HuH-7.5 (cell line): Measurements from ENCODE around the gene GJA8.
"Not testable (repeated sequence)": the region's sequence is repeated elsewhere in the genome, so short reads cannot be mapped to it uniquely, and the experiment has no call there.

Experiments used
- DNase-seq: peaks from one replicate; pipeline ENCODE4 v3.0.0; 2011; ENCODE audit warnings: low spot score

The GJA8 gene

GRCh38 chr1:147902253-147902845 lies at the start of gene GJA8:
Gene GJA8, plus strand, starts transcription at chr1:147902795. Its CDS starts 5,161 bp downstream, at chr1:147907956.
- no peak for DNase-seq

GRCh38 chr1:147853391-147853790 lies 49.2 kb upstream of the GJA8 start:
- no peak for DNase-seq

- DNase-seq, result not testable (repeated sequence)
These were observed 47.6 kb upstream of the GJA8 start for GRCh38 chr1:147854989-147855388.

- DNase-seq, result not testable (repeated sequence)
These were observed 46.6 kb upstream of the GJA8 start for GRCh38 chr1:147855996-147856395.

DNA sequence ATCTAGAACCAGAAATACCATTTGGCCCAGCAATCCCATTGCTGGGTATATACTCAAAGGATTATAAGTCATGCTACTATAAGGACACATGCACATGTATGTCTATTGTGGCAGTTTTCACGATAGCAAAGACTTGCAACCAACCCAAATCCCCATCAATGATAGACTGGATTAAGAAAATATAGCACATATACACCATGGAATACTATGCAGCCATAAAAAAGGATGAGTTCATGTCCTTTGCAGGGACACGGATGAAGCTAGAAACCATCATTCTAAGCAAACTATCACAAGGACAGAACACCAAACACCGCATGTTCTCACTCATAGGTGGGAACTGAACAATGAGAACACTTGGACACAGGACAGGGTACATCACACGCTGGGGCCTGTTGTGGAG lies 35.4 kb upstream of the GJA8 start:
- not testable (repeated sequence) for DNase-seq

DNA sequence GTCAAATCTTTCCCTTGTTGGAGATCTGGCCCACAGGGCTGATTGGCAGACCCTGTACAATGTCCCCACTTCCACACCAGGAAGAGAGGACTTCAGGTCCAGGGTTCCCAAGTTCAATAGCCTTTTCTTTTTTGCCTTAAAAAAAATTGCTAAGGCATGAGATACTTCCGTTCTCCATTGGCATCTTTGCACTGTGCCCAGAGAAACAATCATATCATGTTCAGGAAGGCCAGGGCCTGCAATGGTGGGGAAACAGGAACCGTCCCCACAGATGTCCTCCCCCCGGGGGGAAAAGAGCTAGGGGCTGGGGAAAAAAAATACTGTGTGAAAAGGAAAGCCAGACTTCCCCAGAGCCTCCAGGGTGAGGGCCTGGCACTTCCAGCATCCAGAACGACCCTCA lies 24.6 kb upstream of the GJA8 start:
- no peak for DNase-seq

- DNase-seq, result no peak
These were observed 22.7 kb upstream of the GJA8 start for GRCh38 chr1:147879911-147880310.

GRCh38 chr1:147882535-147882934 lies 20.1 kb upstream of the GJA8 start:
- DNase-seq, result no peak

DNA sequence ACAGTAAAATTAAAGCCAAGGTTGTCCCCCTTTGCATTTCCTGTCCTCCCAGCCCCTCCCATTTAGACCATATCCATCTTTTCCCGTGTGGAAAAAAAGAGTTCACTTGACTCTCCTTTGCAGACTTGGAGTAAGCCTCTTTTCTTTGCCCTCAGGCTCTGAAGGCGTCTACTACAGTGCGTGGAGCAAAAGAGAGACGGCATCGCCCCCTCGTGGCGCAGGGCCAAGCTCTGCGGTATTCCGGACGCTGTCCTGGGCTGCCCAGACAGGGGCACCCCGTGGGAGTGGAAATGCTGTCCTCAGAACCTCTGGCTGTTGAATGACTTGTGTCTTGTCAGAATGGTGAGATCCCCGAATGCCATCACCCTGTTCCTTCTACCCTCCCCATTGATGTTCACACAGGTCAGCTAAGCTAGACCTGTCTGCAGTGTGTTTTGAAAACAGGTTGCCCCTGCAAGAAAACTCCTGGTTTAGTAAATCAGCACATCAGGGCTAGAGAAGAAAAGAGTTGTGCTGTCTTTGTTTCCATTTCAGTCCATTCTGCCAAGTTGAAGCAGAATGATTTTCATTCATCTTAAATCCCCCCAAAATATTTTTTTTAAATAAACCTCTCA lies 12.3 kb upstream of the GJA8 start:
- DNase-seq, result peak; percentile 50

GRCh38 chr1:147891088-147891487 lies 11.5 kb upstream of the GJA8 start:
- no peak for DNase-seq

DNA sequence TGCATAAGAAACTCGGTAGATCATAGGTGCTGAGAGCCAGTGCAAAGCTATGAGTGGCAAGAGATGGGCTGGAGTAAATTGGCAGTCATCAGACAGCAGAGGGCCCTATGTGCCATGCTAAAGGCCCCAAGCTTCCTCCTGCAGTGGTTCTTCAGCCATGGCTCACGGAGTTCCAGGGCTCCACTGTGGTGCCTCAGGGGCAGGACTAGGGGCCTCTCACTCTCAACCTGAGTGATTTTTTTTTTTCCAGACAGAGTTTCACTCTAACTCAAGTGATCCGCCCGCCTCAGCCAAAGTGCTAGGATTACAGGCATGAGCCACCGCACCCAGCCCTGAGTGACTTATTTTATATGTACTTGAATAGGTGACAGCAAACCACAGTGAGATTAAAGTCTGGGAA lies 10.4 kb upstream of the GJA8 start:
- DNase-seq, result no peak

DNA sequence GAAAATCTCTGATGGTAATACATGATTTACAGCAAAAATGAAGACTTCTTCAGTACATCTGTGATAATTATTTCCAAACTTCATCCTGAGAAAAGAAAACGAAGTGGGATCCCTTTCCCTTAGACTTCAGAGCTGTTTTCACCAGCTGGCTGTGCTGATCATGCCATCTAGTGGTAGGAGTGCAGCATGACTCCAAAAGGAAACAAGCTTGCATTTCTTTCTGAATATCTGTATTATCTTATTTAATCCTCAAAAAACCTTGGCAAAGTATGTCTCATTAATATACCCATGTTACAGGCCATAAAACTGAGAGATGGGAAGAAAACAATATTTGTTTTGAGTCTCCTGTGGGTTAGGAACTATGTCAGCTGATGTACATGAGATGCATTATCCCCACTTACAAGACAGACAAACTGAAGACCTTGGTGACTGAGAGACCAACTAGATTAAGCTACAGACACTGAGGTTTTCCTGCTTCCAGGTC lies 9.8 kb upstream of the GJA8 start:
- DNase-seq, result peak; percentile 36

DNA sequence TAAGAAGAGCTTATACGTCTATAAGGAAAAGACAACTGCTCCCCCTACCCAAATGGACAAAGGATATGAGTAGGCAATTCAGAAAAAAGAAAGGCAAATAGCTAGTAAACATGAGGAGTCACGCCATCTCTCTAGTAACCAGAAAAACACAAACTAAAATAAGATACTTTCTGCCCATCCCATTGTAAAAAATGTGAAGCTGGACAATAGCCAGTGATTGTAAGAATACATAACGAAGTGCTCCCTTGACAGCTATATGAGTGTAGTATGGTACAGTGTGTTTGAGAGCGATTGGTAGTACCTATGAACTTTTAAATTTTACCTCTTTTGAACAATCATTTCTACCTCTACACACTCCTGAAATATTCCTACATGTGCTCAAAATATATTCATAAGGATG lies 7.5 kb upstream of the GJA8 start:
- DNase-seq, result no peak

DNA sequence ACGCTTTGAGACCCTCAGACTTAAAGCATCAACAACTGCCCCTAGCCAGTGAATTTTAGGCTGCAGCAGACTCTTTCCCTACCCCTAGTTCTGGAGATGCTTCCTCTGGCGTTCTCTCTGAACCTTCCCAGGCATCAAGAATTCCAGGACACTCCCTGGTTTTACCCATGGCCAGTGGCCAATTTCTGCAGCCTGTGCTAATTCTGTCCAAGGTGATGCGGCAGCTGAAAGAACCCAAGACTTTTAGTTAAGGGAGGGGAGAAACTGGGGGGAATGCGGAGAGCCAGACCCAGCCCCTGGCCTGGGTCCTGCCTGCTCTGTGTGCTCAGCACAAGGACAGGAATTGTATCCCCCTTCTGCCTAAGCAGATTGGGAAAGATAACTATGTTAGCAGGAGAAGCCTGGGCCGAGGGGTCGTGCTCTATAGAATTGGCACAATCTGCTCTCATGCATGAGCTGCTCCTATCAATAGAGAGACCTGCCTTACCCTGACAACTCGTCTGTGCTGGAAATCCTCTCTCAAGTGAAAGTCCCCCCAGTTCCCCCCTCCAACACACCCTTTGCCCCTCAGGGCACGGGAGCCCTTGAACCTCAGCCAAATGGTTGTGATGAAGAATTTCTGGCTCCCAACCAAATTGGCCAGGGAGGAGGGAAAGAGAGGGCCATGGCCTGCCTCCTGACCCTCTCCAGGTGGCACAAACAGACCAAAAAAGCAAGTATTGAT lies 5.4 kb upstream of the GJA8 start:
- no peak for DNase-seq

- no peak for DNase-seq
These were observed 4.8 kb upstream of the GJA8 start for GRCh38 chr1:147897789-147898188.

DNA sequence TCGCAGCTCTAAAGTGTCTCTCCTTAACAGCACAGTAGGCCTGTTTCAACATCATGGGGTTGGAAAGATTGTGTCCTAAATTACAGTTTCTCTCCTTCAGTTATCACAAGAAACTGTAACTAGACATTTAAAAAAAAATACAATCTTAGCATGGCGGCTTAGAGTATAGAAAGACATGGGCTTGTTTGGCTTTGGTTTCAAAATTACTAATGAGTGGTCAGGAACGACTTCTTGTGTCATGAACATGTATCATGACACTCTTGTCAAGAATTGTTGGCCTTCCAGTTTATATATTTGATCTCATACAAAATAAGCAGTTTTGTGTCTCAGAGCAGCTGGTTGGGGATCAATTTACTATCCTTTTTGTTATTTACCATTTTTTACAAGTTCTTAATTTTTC lies 2.1 kb downstream of the GJA8 start:
- DNase-seq, result no peak

DNA sequence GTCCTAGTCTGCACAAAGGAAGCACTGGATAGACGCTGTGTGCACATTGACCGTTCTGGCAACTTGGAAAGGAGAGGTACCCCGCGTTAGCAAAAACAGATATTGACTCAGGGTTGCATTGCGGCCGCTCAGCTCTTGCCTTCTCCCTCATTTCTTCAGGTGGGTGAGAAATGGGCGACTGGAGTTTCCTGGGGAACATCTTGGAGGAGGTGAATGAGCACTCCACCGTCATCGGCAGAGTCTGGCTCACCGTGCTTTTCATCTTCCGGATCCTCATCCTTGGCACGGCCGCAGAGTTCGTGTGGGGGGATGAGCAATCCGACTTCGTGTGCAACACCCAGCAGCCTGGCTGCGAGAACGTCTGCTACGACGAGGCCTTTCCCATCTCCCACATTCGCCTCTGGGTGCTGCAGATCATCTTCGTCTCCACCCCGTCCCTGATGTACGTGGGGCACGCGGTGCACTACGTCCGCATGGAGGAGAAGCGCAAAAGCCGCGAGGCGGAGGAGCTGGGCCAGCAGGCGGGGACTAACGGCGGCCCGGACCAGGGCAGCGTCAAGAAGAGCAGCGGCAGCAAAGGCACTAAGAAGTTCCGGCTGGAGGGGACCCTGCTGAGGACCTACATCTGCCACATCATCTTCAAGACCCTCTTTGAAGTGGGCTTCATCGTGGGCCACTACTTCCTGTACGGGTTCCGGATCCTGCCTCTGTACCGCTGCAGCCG lies 5.4 kb downstream of the GJA8 start:
- DNase-seq, result no peak

DNA sequence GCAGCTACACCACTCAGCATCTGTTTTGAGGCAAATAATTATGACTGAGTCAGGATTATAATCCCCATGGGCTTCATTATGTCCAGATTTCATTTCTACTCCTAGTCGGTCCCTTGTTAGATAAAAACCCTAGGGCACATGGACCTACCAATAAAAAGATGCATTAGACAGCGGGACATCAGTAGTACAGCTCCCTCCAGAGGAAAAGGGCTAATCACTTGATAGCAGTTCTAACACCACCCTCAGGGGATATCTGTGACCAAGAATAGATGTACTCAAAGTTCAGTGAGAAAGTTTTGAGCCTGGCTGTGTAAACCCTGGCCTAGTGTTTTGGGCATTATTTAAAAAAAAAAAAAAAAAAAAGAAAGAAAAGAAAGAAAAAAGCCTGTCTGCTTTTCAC lies 10.0 kb downstream of the GJA8 start:
- DNase-seq, result no peak

- no peak for DNase-seq
These were observed 10.9 kb downstream of the GJA8 start for GRCh38 chr1:147913362-147913942.

DNA sequence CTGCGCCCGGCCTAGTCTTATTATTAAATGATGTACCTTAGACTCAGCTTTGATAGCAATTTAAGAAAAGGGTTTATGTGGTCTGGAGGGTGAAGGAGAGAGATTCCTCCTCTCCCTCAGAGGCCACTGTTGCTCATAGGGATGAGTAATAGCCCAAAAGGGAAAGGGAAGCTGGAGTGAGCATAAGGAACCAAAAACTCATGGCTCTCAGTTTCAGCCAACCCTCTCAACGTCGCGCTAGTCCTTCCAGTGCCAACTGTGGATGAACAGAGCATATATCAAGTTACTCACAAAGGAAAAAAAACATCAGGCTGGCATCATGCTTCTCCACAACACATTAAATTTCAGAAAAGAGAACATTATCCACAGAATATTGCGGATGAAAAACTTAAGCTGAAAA lies 17.3 kb downstream of the GJA8 start:
- DNase-seq, result no peak

GRCh38 chr1:147924813-147925212 lies 22.2 kb downstream of the GJA8 start:
- no peak for DNase-seq

DNA sequence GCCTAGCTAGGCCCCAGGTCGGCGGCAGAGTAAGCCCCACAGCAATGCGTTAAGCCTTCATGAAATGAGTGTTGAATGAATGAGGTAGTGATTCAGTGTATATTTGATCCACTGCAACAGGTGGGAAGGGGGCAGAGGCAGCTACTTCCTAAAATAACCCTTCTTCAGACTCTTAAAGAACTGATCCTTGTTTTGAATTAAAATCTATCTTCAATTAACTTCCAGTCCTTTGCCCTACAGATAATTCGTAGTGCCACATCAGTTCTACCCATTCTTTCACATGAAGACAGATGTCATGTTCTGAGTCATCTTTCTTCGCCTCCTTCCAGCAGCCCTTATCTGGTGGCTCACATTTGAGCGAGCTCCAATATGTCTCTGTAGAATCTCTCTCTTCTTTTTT lies 24.6 kb downstream of the GJA8 start:
- DNase-seq, result not testable (repeated sequence)
